Erythroblast (primary cell): Measurements from ENCODE around the gene CTSS.
"Not testable (repeated sequence)": the region's sequence is repeated elsewhere in the genome, so short reads cannot be mapped to it uniquely, and the experiment has no call there.

Experiments
- GATA1 ChIP-seq: IDR thresholded peaks from 2 replicates; pipeline ENCODE4 v1.6.1; 2011; ENCODE audit warnings: low read depth, mild to moderate bottlenecking, control low read depth, low read length, moderate library complexity
- POLR2A ChIP-seq: IDR thresholded peaks from 2 replicates; pipeline ENCODE4 v1.6.1; 2011; ENCODE audit warnings: mild to moderate bottlenecking, low read length

DNA sequence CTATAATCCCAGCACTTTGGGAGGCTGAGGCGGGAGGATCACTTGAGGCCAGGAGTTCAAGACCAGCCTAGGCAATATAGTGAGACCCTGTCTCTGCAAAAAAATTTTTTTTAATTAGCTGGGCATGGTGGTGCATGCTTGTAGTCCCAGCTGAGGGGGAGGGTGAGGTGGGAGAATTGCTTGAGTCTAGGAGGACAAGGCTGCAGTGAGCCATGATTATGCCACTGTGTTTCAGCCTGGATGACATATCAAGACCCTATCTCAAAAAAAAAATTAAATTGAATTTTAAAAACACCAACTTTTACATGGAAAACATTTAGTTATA, 361 bp upstream of the CTSS start:
- not testable (repeated sequence) for TF ChIP-seq POLR2A, GATA1
